ENCODE measurements around the gene SKA2. TPM values are rescaled to one million over a fixed set of nuclear protein-coding genes. Genes with fewer than 3 reads are reported as not detected.
A peak's percentile ranks its signal among the peaks of the same experiment; 100 is the strongest.

Gene SKA2
- total and polyA plus RNA-seq, 9 of the 15 experiments (the other 6 are each of a cell fraction or from before 2014, with no cell fraction given), result 58.1 to 183 (median 133) TPM

GRCh38 chr17:59155439-59156177 is 622 bp upstream of the SKA2 start, which contains the start of gene PRR11 (continued):
- TF ChIP-seq MLLT1 (IDR thresholded peaks at IDR 0.05) (peak; percentile 9 to 91; a peak in 3 of 4 replicates), ATF6 (CRISPR knock-in tag; IDR thresholded peaks at IDR 0.05) (no peak), FOXK1 (CRISPR knock-in tag; IDR thresholded peaks at IDR 0.05; ENCODE audit: borderline replicate concordance) (no peak), ZBTB2 (IDR thresholded peaks at IDR 0.05) (0 out of 2 replicates have a peak, but pooled peaks have one; percentile 19), ZNF398 (CRISPR knock-in tag; IDR thresholded peaks at IDR 0.05) (no peak), MTA2 (IDR thresholded peaks at IDR 0.05; ENCODE audit: low read depth) (no peak), ZNF764 (CRISPR knock-in tag; IDR thresholded peaks at IDR 0.05; ENCODE audit: low read depth) (no peak), PRDM10 (IDR thresholded peaks at IDR 0.05; ENCODE audit: partially characterized antibody) (peak; percentile 80), DACH1 (IDR thresholded peaks at IDR 0.05; ENCODE audit: partially characterized antibody) (no peak), BRF2 (IDR thresholded peaks at IDR 0.05; ENCODE audit: borderline replicate concordance, insufficient read depth, insufficient read length) (no peak), MAFK (IDR thresholded peaks at IDR 0.05; ENCODE audit: low read length) (no peak), HNRNPK (IDR thresholded peaks at IDR 0.05; ENCODE audit: low read depth, low read length, poor library complexity, severe bottlenecking) (no peak), ZNF561 (CRISPR knock-in tag; conservative IDR thresholded peaks at IDR 0.05) (no peak), KDM2B (CRISPR knock-in tag; IDR thresholded peaks at IDR 0.05) (no peak), BCL6 (CRISPR knock-in tag; IDR thresholded peaks at IDR 0.05) (no peak)

Measured in K562 (cell line).